GM19438 (cell line): ENCODE results near the gene SPATS2.
"Not testable (repeated sequence)": the region's sequence is repeated elsewhere in the genome, so short reads cannot be mapped to it uniquely, and the experiment has no call there.

Source experiments
- ATAC-seq: cut with Tn5 transposase; IDR thresholded peaks from one replicate; pipeline ENCODE4 v1.9.1; 2021; ENCODE audit warnings: low read depth; ENCODE audit not compliant: unreplicated experiment

SPATS2 gene

DNA sequence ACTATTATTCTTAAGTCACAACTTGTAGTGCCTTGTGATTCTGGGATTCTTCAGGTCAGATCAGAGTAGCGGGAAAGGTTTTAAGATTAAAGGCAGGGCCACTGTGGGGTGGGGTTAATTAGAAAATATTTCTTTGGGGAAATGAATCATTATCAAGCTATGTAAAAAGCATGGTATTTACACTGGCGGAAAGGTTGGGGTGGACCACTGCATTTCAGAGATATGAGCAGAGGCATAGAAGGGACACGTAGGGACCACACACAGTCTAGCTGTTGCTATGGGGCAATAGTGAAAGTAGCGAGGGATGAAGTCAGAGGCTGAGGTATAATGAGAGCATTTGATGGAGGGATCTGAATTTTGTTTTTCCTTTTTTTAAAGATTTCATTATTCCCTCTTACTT lies 139.9 kb downstream of the SPATS2 start:
- no peak for ATAC-seq

DNA sequence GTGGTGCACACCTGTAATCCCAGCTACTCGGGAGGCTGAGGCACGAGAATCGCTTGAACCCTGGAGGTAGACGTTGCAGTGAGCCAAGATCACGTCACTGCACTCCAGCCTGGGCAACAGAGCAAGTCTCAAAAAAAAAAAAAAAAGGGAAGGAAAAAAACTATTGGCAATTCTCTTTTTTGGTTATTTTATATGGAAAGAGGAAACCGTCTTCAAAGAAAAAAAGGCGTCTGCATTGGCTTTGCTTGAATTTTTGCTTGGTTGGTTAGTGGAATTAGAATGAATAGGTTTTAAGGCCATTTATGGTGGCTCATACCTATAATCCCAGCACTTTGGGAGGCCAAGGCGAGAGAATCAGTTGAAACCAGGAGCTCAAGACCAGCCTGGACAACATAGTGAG lies 142.4 kb downstream of the SPATS2 start:
- not testable (repeated sequence) for ATAC-seq

DNA sequence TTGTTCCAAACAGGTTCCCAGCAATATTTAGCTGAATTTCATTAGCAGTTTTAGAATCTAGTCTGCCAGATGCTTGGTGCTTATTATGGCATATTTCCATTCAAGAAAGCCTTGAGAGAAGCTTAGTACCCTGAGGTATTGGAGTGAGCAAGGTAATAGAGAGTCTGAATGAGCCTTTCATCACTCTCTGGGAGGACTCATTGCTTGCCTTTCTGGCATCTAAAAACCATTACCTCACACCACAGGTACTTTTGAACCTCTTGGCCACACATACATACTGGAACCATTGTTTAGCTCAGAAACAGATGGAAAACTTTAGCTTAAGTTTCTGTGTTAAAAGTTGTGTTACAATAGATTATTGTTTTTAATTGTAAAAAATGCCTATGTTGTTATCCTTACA lies 144.1 kb downstream of the SPATS2 start:
- no peak for ATAC-seq

DNA sequence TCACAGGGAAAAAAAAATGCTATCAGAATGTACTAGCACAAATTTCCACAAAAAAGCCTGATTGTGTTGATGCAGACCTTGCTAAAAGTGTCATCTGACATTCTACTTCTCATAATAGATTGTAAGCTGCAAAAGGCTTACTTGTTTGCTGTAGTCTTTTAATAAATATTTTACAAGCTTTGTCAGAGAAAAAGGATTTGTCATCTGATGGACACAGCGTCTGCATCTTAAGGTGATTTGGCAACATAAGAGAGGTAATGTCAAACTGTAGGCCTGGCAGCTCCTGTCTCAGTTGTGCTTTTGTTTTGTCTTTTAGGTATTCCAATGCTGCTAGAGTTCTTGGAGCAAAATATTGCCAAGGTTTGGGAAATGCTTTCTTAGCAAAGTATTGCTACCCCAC lies 145.3 kb downstream of the SPATS2 start:
- ATAC-seq, result no peak

DNA sequence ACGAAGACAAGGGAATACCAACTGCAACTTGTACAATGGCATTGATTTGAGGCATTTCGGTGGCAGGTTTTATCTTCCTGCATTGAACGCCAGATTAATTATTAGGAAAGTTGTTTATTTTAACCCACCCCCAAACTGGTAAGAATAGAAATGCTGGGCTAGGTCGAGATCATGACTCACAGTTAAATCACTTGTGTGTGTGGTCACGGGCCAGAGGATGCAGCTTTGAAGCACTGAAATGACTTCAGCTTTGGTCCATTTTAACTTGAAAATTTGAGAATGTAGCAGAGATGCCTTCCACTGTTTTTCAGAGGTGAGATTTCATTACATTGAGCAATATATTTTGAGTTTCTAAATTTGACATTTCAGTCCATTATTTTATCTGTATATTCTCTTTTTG lies 148.0 kb downstream of the SPATS2 start:
- no peak for ATAC-seq

DNA sequence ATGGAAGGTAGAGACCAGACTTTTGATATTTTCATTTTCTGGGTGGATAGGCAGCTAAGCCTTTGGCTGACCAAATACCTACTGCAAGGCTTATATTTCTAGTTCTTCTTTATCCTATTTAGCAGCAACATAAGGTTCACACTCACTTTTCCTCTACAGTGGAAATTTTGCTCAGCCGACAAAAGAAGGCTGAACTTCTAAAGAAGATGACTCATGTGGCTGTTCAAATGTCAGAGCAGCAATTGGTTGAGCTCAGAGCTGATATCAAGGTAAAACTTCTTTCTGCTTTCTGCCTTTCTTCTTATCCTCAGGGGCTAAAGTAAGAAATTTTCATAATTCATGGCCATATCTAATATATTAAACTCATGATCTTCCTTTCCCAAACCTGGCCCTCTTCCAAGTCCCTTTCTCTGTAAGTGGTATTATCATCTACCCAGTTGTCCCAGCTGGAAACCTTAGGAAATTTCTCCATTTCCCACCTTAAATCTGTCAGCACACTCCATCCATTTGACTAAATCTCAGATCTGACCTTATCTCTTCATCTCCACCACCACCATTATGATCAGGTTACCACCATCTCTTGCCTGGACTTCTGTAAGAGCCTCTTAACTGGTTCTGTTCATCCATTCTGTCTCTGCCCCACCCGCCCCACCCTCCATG lies 151.8 kb downstream of the SPATS2 start:
- ATAC-seq, result no peak

DNA sequence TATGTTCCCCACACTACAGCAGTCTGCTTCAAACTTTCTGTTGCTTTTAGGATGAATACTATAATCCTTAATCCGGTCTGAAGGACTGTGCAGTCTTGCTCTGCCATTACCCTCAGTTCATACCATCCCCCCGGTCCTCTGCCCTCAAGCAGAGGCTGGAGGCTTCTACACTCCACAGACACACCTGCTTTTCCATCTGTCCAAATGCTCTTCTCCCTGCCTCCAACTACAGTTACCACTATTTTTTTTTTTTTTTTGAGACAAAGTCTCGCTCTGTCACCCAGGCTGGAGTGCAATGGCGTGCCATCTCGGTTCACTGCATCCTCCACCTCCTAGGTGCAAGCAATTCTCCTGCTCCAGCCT lies 152.3 kb downstream of the SPATS2 start:
- ATAC-seq, result no peak

DNA sequence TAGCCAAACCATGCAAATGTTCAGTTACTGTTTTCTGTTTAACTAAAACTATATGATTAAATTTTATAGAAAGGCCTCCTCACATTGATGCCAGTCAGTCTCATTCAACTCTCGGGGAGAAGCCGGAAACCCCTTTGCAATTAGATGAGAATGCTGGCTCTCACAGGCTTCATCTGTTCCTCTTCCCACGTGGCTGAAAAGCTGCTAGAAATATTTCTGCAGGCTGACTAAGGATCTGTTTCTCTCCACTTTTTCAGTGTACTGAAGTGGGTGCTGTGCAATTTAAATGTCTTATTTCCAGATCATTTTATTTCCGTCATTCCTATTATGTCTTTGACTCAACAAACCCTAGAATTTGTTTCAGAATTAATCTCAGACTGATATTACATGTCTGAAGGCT lies 154.1 kb downstream of the SPATS2 start:
- ATAC-seq, result no peak

DNA sequence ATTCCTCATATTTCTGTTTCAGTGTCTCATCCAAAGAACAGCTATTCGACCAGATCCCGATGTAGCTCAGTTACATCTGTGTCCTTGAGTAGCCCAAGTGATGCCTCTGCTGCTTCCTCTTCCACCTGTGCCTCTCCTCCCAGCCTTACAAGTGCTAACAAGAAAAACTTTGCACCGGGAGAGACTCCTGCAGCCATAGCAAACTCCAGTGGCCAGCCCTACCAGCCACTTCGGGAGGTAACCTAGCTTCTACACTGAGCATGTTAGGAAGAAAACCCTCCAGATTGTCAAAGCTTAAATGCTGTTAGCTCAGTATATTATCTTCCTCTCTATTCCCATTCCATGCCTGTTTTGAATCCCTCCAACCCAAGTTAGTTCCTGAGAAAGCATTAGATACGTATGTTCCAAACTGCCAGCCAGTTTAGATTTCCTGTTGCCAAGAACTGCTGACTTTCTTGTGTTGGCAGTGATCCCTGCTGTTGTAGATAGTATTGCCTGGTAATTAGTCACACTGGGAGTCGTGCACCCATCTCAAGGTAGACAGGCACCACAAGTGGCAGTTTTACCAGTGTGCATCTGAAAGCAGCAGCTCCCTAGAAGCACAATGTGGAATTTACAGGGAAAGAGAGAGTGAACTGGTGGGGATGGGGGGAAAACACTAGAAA lies 157.5 kb downstream of the SPATS2 start:
- ATAC-seq, result no peak

DNA sequence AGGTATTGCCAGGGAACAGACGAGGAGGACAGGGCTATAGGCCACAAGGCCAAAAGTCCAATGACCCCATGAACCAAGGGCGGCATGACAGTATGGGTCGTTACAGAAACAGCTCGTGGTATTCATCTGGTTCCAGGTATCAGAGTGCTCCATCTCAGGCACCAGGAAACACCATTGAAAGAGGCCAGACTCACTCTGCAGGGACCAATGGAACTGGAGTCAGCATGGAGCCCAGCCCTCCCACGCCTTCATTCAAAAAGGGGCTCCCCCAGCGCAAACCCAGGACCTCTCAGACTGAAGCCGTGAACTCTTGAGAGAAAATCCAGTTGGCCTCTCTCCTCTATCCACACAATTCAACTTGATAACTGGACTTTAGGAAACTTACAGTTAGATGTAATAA lies 158.7 kb downstream of the SPATS2 start:
- no peak for ATAC-seq

DNA sequence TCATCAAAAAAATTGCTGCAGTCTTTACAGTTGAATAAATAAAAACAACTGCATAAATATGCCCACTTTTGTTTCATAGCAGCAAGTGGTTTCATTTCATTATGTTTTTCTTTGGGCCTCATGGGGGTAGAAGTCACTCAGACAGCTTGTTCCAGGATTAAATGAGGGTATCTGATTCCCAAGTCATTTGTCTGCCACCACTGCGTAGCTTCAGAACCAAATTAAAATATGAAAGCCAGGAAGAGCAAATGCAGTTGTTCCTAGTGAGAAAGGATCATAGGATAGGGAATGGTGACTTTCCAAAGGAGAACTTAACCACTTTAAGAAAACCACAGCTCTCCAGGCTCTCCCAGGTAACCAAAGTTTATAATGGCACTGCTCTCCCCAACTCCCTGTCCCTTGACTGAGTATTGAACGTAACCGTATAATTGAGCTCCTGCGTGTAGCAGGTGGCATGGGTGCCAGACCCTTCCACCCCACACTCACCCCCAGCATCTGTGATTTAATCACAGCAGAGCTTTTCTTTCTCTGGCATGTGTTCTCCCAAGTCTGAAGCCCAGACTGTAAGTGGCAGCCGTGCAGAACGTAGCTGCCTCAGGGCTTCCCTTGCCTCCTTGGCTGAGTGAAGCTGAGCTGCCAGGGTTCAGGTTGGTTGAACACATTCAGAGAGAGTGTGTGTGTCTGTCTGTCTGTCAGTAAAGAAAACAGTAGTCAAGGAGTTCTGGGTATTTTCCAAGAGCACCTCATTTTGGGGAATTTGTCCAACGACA lies 160.3 kb downstream of the SPATS2 start:
- ATAC-seq, result no peak

DNA sequence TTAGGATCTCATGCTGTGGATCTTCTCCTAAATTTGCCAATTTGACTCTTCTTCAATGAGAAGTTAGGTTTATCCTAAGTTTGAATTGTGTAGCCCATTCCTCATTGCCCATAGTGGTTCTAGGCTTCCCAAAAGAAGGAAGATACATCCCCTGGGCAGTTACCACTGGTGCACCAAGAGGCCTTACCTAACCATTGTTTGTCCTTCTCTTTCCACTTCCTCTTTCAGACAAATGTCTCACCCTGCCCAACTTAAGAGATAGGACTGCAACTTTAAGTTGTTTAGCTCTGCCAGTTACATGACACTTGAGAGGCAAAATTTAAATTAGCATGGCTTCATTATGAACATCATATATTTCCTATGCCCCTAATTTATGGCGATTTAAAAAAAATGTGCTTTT lies 162.2 kb downstream of the SPATS2 start:
- ATAC-seq, result no peak

DNA sequence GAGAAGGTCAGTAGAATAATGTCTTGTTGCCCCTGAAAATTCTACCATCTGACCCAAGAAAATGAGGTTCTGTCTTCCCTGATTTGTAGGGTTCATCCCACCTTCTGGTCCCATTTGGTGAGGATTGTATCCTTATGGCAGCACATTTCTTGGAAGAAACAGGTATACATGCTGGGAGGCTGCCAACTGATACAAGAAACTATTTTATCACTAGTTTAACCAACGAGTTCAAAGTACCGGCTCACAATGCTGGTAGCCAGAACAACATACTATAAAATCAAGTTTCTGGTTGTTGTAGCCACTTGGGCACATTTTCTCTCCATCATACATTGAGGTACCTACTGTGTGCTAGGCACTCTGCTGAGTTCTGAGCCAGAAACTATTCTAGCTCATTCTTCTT lies 164.5 kb downstream of the SPATS2 start:
- no peak for ATAC-seq

DNA sequence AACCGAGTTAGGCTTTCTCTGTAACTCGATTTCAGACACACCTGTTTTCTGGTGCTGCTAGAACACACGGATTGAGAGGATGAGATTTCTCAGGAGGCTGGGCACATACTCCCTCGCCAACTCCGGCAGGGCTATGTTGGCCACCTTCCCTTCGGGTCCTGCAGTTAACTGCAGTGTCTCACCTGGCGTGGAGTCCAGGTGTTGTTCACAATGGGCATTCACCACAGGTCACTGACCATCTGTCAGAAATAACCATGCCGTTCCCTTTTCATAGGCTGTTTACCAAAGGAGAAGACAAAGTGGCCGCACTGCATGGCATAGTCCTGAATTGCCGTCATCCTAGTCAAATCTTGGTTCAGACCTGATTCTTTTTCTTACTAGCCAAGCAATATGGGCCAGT lies 166.1 kb downstream of the SPATS2 start:
- ATAC-seq, result no peak

DNA sequence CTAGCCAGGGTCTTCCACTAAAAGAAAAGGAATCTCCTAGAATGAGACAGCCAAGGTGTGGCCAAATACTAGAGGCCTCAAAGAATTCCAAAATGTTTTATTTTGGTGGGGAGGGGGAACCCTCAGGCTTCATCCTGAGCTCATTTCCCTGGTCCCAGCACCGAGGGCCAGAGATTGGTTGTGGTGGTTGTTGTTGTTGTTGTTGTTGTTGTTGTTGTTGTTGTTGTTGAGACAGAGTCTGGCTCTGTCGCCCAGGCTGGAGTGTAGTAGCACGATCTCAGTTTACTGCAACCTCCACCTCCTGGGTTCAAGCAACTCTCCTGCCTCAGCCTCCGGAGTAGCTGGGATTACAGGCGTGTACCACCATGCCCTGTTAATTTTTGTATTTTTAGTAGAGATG lies 166.9 kb downstream of the SPATS2 start:
- not testable (repeated sequence) for ATAC-seq

DNA sequence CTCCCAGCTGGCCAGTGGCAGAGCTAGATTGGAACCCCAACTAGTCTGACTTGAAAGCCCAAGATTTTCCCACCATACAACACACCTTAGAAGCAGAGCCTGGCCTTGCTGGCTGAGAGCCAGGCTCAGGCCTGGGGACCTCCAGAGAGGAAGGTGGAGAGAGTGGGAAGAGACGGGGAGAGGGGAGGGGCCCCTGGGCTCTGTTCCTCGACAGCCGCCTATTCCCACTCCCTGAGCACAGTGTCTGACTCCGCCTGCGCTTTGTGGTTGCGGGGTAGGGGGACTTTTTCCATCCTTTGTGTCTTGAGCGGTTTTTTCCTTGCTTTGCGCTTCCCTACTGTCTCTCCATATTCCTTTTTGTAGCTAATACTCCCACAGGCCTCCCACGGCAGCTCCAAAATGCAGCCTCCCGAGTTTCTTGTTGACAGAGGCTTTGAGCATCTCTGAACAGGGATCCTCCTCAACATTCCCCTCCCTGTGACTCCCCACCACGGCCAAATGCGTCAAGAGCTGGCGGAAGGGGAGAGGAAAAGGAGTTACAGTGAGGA lies 167.5 kb downstream of the SPATS2 start:
- ATAC-seq, result no peak

DNA sequence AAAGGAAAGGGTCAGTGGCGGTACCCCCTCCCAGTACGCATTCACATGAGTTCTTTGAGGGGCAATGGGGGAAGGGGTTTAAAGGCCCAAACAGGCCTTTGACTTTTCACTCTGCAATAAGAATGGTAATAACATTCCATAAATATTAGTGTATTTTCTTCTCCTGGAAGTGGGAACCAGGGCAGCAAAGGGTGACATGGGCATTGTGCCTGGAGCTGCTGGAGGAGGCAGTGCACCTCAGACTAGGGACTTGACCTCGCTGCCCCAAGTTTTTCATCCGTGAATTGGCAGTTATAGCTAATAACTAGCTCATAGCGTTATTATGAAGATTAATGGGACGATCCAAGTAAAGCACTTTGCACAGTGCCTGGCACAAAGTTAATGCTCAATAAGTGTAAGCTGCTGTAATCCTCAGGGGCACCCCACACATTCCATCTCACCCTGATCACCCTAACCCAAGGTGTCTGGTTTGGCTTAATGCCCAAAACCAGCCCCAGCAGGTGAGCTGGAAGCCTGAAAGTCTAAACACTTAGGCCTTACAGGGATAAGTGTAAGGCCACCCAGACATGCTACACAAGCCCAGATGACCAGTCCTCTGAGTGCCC lies 168.8 kb downstream of the SPATS2 start:
- ATAC-seq, result no peak

DNA sequence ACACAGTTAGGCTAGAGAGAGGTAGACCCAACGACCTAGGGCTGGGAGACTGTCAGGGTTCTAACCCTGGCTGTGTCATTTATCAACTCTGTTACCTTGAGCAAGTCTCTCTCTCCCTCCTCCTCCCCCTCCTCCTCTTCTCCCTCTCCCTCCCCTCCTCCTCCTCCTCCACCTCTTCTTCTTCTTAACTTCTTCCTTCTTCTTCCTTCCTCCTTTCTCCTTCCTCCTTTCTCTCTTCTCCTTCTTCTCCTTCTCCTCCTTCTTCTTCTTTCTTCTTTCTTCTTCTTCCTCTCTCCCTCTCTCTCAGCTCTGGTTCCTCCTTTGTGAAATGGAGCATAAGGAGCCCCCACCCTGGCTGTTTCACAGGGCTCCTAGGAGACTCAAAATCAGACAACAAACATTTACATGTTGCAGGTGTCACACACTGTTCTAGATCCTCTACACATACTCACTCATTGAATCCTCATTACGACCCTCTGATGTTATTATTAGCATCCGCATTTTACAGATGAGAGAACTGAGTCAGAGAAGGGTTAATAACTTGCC lies 169.3 kb downstream of the SPATS2 start:
- ATAC-seq, result no peak

DNA sequence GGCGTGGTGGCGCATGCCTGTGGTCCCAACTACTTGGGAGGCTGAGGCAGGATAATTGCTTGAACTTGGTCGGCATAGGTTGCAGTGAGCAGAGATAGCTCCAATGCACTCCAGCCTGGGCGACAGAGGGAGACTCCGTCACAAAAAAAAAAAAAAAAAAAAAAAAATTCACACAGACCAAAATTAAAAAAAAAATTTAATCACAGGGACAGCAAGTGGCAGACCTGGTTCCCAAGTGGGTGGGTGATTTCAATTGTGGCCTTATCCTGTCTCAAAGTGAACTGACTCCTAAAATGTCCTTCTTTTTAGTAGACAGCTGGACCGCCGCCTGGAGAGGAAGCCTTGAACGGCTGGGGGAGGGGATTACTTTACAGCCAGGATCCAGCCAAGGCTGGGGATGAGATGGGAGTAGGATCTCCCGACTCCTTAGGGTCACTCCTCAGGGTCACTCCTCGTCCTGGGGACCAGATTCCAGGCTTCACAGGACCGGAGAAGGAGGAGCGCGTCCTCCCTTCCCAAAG lies 170.0 kb downstream of the SPATS2 start:
- ATAC-seq, result no peak

DNA sequence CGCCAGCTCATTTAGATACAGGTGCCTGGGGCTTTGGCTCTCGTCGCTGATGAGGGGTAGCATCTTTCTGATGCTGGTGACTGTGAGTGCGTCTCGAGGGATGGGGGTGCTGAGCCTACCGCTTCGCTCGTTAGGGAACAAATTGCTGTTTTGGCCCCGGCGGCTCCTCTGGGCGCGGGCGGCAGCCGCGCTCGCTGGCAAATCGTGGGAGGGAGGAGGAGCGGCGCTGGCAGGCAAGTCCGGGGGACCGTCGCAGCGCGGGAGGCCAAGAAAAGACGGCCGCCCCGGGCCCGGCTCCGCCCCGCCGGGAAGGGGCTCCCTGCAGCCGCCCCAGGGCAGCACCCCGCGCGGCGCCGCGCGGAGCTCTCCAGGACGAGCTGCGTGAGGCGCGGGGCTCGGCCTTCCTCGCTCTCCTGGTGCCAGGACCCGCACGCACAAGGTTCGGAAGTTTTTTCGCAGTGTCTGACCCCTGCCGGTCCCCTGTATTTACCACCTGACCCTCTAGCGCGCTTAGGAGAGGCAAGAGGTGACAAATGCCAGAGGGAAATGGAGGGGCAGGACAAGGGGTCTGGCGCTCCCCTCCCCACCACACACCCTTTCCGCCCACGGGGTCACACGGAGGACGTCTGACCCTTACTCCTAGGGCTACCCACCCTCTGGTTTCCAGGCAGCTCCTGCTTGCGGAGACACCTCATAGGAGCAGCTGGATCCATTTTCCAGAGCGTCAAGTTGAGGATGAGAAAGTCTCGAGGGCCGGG lies 170.7 kb downstream of the SPATS2 start:
- ATAC-seq, result no peak
